Adrenal gland (tissue), 12 donors: ENCODE measurements around the gene GPR68. TPM values are rescaled to one million over a fixed set of nuclear protein-coding genes. Genes with fewer than 3 reads are reported as not detected.

Source experiments
- DNase-seq, 7 donors: peaks; one replicate each; pipeline ENCODE4 v3.0.0-alpha.2; 2019 to 2020
- H3K27ac ChIP-seq, 5 donors: fragments of 200-600 bp; sonication (generic) in 4 of 5; 1 replicate in 3 of 5; 2 replicates in 2 of 5; pipeline versions ENCODE4 v1.5.1 to v1.8.0; 2016 to 2020; ENCODE audit warnings: mild to moderate bottlenecking in 1 of 5
- H3K27me3 ChIP-seq: fragments of 200-600 bp; 2 replicates; pipeline ENCODE4 v1.8.0; 2021
- H3K36me3 ChIP-seq, 2 donors: fragments of 200-600 bp; replicated peaks in 1 of 2; 1 replicate in 1 of 2; 2 replicates in 1 of 2; pipeline versions ENCODE4 v1.5.1 to v1.8.0; 2018 to 2022
- H3K4me1 ChIP-seq, 2 donors: fragments of 200-600 bp; replicated peaks in 1 of 2; 1 replicate in 1 of 2; 2 replicates in 1 of 2; pipeline versions ENCODE4 v1.5.1 to v1.8.0; 2018 to 2021
- H3K4me3 ChIP-seq, 4 donors: fragments of 200-600 bp; sonication (generic) in 3 of 4; one replicate each; pipeline ENCODE4 v1.5.1; 2016 to 2018
- H3K9me3 ChIP-seq, 3 donors: fragments of 200-600 bp; sonication (generic) in 1 of 3; replicated peaks in 1 of 3; 1 replicate in 2 of 3; 2 replicates in 1 of 3; pipeline versions ENCODE4 v1.5.1 to v1.8.0; 2016 to 2021
- POLR2A ChIP-seq, 2 donors: fragments of 450-650 bp; IDR thresholded peaks; one replicate each; pipeline ENCODE4 v1.6.1; 2017; ENCODE audit warnings: antibody characterized with exemption in 2 of 2, mild to moderate bottlenecking in 2 of 2, moderate library complexity in 1 of 2
- WGBS, 4 donors: extraction: QIAGEN DNeasy Blood & Tissue Kit in 2 of 4; methylation state at CpG; one replicate each; pipeline versions ENCODE4 v1.1.5 to v1.1.7; 2013 to 2017; 5-methylcytosine and 5-hydroxymethylcytosine counted together
- intact Hi-C, 2 donors: fragments of 100-400 bp; cut with DNase I; formaldehyde crosslinking; loops; one replicate each; pipeline versions ENCODE4 v1.14.1 to v1.15.0; 2022 to 2023
- polyA plus RNA-seq, 3 donors: library from polyadenylated mRNA; stranded (reverse); fragments of 200-250 nt in 2 of 3; fragments of 350-450 nt in 1 of 3; fragmentation: Illumina TruSeq in 1 of 3; extraction: RNeasy Lipid Tissue Mini Kit (QIAGEN cat#74804) in 1 of 3; gene quantifications; one replicate each; pipeline ENCODE4 v1.2.3, GENCODE V29; 2013 to 2014
- total RNA-seq, 9 donors: library from RNA; depleted of rRNA in 4 of 9; stranded (reverse); fragments of >200 nt in 4 of 9; fragments of 120-200 nt in 1 of 9; fragmentation: NEBNext Ultra II Directional in 1 of 9; extraction: Animal tissue kit (Norgen Biotek cat#: 25700) in 1 of 9; gene quantifications; one replicate each; pipeline versions ENCODE4 v1.1.0 to v1.2.4, GENCODE V29; 2013 to 2023
- TF ChIP-seq, protein P1 (sequence below), 6 experiments: fragments of 450-650 bp in 4 of 6; fragments of 200-600 bp in 2 of 6; sonication (generic) in 1 of 6; IDR thresholded peaks; 1 replicate in 5 of 6; 2 replicates in 1 of 6; pipeline versions ENCODE4 v1.5.1 to v1.8.0; 2016 to 2021; ENCODE audit warnings: antibody characterized with exemption in 6 of 6, mild to moderate bottlenecking in 2 of 6, moderate library complexity in 1 of 6
- donor health status: healthy with polysubstance abuse.
- donor health status: Bipolar disorder and iron deficiency.
- donor health status: DM: yes; HTN: yes; CAD: no.
- donor health status: DM: no; HTN: no; CAD: no.
- donor health status: DM: no; HTN: no; CAD: no.
- donor health status: DM: yes; HTN: yes; CAD: no.

The GPR68 gene
- total and polyA plus RNA-seq, 12 donors: 0.28 to 4.5 (median 1.0) TPM; not detected in 1

DNA sequence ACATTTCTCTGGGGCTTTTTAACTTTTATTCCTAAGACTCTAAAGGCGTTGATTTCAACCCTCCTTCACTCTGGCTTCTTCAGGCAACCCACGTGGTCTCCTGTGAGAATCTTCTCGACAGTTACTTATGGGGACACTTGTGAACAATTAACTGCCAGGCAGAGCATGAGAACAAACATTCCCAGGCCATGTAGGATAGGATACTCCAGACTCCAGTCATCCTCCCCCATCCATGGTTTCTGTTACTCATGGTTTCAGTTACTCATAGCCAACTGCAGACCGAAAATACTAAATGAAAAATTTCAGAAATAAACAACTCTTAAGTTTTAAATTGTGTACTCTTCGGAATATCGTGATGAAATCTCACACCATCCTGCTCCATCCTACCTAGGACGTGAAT, 19.5 kb downstream of the GPR68 start:
- Histone ChIP-seq H3K27me3 (no peaks in the 10 kb centered on the region), H3K4me1 (no peaks in the 10 kb centered on the region), H3K27ac (no peak overlapping the region), H3K36me3 (peaks cover 0 to 9% of the 10 kb centered on the region in 2 donors), H3K9me3 (no peaks in the 10 kb centered on the region), H3K4me3 (no peak overlapping the region)
- intact Hi-C loops: no loop called here
- 89 to 95% (median 93%) methylated on average over 7 of the region's 7 CpGs for WGBS, 4 donors
- TF ChIP-seq, protein P1, sequence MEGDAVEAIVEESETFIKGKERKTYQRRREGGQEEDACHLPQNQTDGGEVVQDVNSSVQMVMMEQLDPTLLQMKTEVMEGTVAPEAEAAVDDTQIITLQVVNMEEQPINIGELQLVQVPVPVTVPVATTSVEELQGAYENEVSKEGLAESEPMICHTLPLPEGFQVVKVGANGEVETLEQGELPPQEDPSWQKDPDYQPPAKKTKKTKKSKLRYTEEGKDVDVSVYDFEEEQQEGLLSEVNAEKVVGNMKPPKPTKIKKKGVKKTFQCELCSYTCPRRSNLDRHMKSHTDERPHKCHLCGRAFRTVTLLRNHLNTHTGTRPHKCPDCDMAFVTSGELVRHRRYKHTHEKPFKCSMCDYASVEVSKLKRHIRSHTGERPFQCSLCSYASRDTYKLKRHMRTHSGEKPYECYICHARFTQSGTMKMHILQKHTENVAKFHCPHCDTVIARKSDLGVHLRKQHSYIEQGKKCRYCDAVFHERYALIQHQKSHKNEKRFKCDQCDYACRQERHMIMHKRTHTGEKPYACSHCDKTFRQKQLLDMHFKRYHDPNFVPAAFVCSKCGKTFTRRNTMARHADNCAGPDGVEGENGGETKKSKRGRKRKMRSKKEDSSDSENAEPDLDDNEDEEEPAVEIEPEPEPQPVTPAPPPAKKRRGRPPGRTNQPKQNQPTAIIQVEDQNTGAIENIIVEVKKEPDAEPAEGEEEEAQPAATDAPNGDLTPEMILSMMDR (IDR thresholded peaks at IDR 0.05): no peak
- no peak for TF ChIP-seq POLR2A (IDR thresholded peaks at IDR 0.05)
- no peak for DNase-seq

DNA sequence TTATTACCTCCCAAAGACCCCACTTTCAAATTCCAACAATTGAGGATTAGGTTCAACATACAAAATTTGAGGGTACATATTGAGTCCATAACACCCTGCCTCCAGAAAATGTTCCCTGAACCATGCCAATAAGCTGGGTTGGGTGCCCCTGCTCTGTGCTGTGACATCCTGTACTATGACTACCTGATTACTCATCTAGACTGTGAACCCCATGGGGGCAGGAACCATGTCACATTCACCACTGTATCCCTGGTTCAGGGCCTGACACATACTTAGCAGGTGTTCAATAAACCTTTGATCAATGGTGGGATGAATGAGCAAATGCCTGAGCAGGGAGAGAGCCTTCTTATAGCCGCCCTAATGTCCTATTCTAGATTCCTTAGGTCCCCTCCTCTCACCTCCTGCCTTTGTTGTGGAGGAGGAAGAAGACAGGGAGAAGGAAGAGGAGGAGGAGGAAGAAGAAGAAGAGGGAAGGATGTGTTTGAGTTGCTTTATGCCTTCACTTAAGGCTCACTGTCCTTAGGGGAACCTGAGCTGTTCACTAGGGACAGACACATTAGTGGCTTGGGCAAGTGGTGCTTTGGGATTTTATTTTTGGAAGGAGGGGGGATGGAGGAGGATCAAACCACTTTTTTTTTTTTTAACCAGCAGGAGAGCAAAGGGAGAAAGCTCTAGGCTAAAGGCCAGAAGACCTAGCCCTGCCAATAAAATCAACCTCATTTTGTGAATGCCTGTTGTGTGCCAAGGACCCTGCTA, 21.3 kb downstream of the GPR68 start:
- intact Hi-C loops: no loop called here
- TF ChIP-seq, protein P1 (IDR thresholded peaks at IDR 0.05): no peak
- no peak for TF ChIP-seq POLR2A (IDR thresholded peaks at IDR 0.05)
- no peak overlapping the region for H3K27ac ChIP-seq
- H3K27me3 ChIP-seq: no peaks in the 10 kb centered on the region
- no peak overlapping the region for H3K4me3 ChIP-seq
- peaks cover 0 to 9% of the 10 kb centered on the region in 2 donors for H3K36me3 ChIP-seq
- peaks cover 0 to 8% of the 10 kb centered on the region in 2 donors for H3K4me1 ChIP-seq
- no peak for DNase-seq
- no peaks in the 10 kb centered on the region for H3K9me3 ChIP-seq
- 91 to 100% (median 97%) methylated on average over 1 of the region's 1 CpG for WGBS, 4 donors

DNA sequence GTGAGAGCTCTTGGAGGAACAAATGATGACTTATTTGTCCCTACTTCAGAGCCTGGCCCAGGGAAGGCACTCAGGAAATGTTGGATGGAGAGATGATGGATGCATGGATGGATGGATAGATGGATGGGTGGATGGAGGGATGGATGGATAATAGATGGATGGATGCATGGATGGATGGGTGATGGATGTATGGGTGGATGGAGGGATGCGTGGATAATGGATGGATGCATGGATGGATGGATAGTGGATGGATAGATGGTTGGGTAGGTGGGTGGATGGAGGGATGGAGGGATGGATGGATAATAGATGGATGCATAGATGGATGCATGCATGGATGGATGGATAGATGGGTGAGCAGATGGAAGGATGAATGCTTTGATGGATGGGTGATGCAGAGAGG, 23.2 kb downstream of the GPR68 start:
- H3K4me3 ChIP-seq: no peak overlapping the region
- intact Hi-C loops: no loop called here
- 97 to 100% (median 100%) methylated on average over 1 of the region's 1 CpG for WGBS, 4 donors
- peaks cover 0 to 8% of the 10 kb centered on the region in 2 donors for H3K4me1 ChIP-seq
- peaks cover 0 to 25% of the 10 kb centered on the region in 2 donors for H3K36me3 ChIP-seq
- H3K27me3 ChIP-seq: no peaks in the 10 kb centered on the region
- H3K27ac ChIP-seq: no peak overlapping the region
- no peak for DNase-seq
- no peaks in the 10 kb centered on the region for H3K9me3 ChIP-seq
- TF ChIP-seq, protein P1 (IDR thresholded peaks at IDR 0.05): no peak
- TF ChIP-seq POLR2A (IDR thresholded peaks at IDR 0.05): no peak

DNA sequence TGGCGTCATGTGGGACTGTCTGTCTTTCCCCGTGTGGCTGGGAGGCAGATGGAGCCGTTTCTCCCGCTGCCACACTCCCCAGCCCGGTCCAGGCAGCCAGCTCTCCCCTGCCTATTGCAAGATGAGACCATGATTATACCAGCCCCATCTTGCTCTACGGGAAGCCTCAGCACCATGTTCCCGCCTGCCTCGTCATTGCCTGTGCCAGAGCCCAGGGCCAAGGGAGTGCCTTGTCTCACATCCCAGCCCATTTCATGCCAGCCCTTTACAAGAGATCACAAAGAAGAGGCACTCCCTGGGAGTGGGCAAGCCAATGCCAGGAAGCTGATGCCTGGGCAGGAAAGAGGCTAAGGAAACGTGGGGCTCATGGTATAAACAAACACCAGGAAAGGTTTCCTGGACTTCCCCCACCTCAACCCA, 23.9 kb downstream of the GPR68 start:
- intact Hi-C loops: no loop called here
- Histone ChIP-seq H3K9me3 (no peaks in the 10 kb centered on the region), H3K4me1 (peaks cover 0 to 8% of the 10 kb centered on the region in 2 donors), H3K36me3 (peaks cover 0 to 31% of the 10 kb centered on the region in 2 donors), H3K27ac (no peak overlapping the region), H3K4me3 (no peak overlapping the region), H3K27me3 (no peaks in the 10 kb centered on the region)
- WGBS, 4 donors: 87 to 95% (median 90%) methylated on average over 4 to 9 of the region's 9 CpGs
- DNase-seq: no peak
- TF ChIP-seq, protein P1 (IDR thresholded peaks at IDR 0.05): no peak
- TF ChIP-seq POLR2A (IDR thresholded peaks at IDR 0.05): no peak
